Activated T-helper 17 cell treated with anti-CD3 and anti-CD28 coated beads, Interleukin-2, amount 50 U/mL, for 72 hours (primary cell): ENCODE results near the gene CTPS1. TPM values are rescaled to one million over a fixed set of nuclear protein-coding genes. Genes with fewer than 3 reads are reported as not detected.
A peak's percentile ranks its signal among the peaks of the same experiment; 100 is the strongest.

ENCODE experiments used
- ATAC-seq: fragments of 150-1000 bp; cut with Tn5 transposase; replicated peaks from 2 replicates; pipeline ENCODE4 v1.10.0; 2021; ENCODE audit warnings: mild to moderate bottlenecking, moderate library complexity
- H3K27ac Mint-ChIP-seq: one replicate; pipeline ENCODE4 v1.8.0; 2022; ENCODE audit warnings: mixed read lengths
- H3K27me3 Mint-ChIP-seq: one replicate; pipeline ENCODE4 v1.8.0; 2022; ENCODE audit warnings: mixed read lengths
- H3K36me3 Mint-ChIP-seq: one replicate; pipeline ENCODE4 v1.8.0; 2022; ENCODE audit warnings: low read depth, mild to moderate bottlenecking, mixed read lengths
- H3K4me1 Mint-ChIP-seq: one replicate; pipeline ENCODE4 v1.8.0; 2022; ENCODE audit warnings: mixed read lengths
- H3K4me3 Mint-ChIP-seq: one replicate; pipeline ENCODE4 v1.8.0; 2022; ENCODE audit warnings: mild to moderate bottlenecking, mixed read lengths
- H3K9me3 Mint-ChIP-seq: one replicate; pipeline ENCODE4 v1.8.0; 2022; ENCODE audit warnings: mixed read lengths
- total RNA-seq, 2 donors: library from RNA; stranded (reverse); gene quantifications; one replicate each; pipeline ENCODE4 v1.2.3, GENCODE V29; 2022

Gene CTPS1
- total RNA-seq, 2 donors from 2014 or later = 46.3 to 102 TPM

GRCh38 chr1:40997096-40997495, 17.6 kb downstream of the CTPS1 start:
- no peak for ATAC-seq

DNA sequence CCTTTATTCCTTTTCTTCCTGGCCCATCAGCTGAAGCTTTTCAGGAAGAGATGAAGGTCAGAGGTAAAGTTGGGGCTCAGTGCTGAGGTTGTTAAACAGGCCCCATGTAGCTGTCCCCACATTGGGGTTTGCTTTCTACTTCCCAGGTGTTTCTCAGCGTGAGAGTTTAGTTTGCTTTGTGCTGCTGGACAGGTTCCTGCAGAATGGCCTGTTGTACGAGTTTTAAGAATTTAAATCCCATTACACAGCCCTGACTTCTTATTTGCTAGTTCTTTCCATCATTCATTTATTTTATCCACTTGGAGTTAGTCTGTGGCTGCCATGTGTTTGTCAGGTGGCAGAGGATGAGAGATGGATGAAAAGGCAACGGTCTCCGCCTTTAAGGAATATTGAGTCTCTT, 19.2 kb downstream of the CTPS1 start:
- H3K4me3 Mint-ChIP-seq = no peak overlapping the region
- no peaks in the 10 kb centered on the region for H3K9me3 Mint-ChIP-seq
- H3K36me3 Mint-ChIP-seq = peaks cover 100% of the 10 kb centered on the region
- no peak for ATAC-seq
- no peaks in the 10 kb centered on the region for H3K27me3 Mint-ChIP-seq
- no peak overlapping the region for H3K27ac Mint-ChIP-seq
- H3K4me1 Mint-ChIP-seq = peaks cover 18% of the 10 kb centered on the region

More at GRCh38 chr1:40997096-40997495, 17.6 kb downstream of the CTPS1 start:
- no peak overlapping the region for H3K27ac Mint-ChIP-seq
- peaks cover 100% of the 10 kb centered on the region for H3K36me3 Mint-ChIP-seq
- H3K27me3 Mint-ChIP-seq = no peaks in the 10 kb centered on the region
- peaks cover 5% of the 10 kb centered on the region for H3K4me1 Mint-ChIP-seq
- no peaks in the 10 kb centered on the region for H3K9me3 Mint-ChIP-seq
- H3K4me3 Mint-ChIP-seq = no peak overlapping the region

GRCh38 chr1:41003127-41003639, 23.7 kb downstream of the CTPS1 start:
- Mint-ChIP-seq H3K27ac (peak overlapping the region; percentile 80), H3K9me3 (no peaks in the 10 kb centered on the region), H3K4me3 (peak overlapping the region; percentile 30), H3K36me3 (peaks cover 100% of the 10 kb centered on the region), H3K4me1 (peaks cover 21% of the 10 kb centered on the region), H3K27me3 (no peaks in the 10 kb centered on the region)
- no peak for ATAC-seq

- Mint-ChIP-seq H3K9me3 (no peaks in the 10 kb centered on the region), H3K36me3 (peaks cover 100% of the 10 kb centered on the region), H3K27me3 (no peaks in the 10 kb centered on the region), H3K4me1 (peaks cover 21% of the 10 kb centered on the region), H3K27ac (peak overlapping the region; percentile 80), H3K4me3 (peak overlapping the region; percentile 30)
- peak; percentile 100 for ATAC-seq
Observed at GRCh38 chr1:41003640-41004220, 24.2 kb downstream of the CTPS1 start.

GRCh38 chr1:41005876-41006275, 26.4 kb downstream of the CTPS1 start:
- H3K27me3 Mint-ChIP-seq = no peaks in the 10 kb centered on the region
- no peak overlapping the region for H3K27ac Mint-ChIP-seq
- H3K4me1 Mint-ChIP-seq = peaks cover 16% of the 10 kb centered on the region
- H3K9me3 Mint-ChIP-seq = no peaks in the 10 kb centered on the region
- peaks cover 100% of the 10 kb centered on the region for H3K36me3 Mint-ChIP-seq
- ATAC-seq = no peak
- no peak overlapping the region for H3K4me3 Mint-ChIP-seq

DNA sequence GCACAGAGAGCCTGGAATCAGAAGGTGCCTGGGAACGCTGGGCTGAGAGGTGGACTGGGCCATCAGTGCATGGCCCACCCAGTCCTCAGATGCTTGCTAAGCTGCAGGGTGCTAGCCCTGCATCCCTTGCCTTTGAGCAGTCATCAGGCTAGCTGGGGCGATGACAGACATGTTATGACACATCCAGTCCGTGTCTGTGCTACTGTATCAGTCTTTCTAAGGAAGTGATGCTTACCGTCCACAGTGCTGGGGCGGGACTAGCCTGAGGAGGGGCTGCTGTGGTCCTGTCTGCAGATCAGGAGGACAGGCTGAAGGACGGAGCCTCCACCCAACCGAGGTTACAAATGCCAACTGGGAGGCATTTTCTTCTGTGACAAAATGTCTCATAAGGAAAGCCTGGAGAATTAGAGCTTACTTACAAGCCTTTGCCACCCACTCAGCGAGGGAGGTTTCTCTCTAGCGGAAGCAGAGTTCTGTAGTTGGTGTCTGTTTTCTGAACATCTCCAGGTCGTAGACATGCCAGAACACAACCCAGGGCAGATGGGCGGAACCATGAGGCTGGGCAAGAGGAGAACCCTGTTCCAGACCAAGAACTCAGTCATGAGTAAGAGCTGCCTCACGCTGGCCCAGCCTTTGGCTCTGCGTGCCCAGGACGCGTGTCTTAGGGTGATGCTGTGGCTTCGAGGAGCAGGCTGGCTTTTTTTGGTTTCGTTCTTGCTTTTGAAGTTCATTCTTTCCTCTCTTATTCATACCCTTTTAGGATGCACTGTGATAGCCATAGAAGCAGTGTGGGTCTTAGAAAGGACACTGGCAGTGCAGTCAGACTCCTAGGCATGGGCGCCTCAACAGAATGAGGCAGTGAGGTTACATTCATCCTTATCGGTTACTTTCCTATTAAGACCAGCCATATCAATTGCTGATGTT, 27.7 kb downstream of the CTPS1 start:
- no peak overlapping the region for H3K4me3 Mint-ChIP-seq
- no peaks in the 10 kb centered on the region for H3K9me3 Mint-ChIP-seq
- H3K36me3 Mint-ChIP-seq = peaks cover 100% of the 10 kb centered on the region
- peak overlapping the region; percentile 54 for H3K27ac Mint-ChIP-seq
- ATAC-seq = no peak
- peaks cover 16% of the 10 kb centered on the region for H3K4me1 Mint-ChIP-seq
- no peaks in the 10 kb centered on the region for H3K27me3 Mint-ChIP-seq

GRCh38 chr1:41009466-41009865, 30.0 kb downstream of the CTPS1 start:
- Mint-ChIP-seq H3K9me3 (no peaks in the 10 kb centered on the region), H3K27ac (no peak overlapping the region), H3K4me1 (no peaks in the 10 kb centered on the region), H3K27me3 (no peaks in the 10 kb centered on the region), H3K36me3 (peaks cover 97% of the 10 kb centered on the region), H3K4me3 (no peak overlapping the region)
- peak; percentile 31 for ATAC-seq

GRCh38 chr1:41010345-41010744, 30.8 kb downstream of the CTPS1 start:
- Mint-ChIP-seq H3K4me3 (no peak overlapping the region), H3K27ac (no peak overlapping the region), H3K27me3 (no peaks in the 10 kb centered on the region), H3K36me3 (peaks cover 96% of the 10 kb centered on the region), H3K4me1 (no peaks in the 10 kb centered on the region), H3K9me3 (no peaks in the 10 kb centered on the region)
- ATAC-seq = no peak

DNA sequence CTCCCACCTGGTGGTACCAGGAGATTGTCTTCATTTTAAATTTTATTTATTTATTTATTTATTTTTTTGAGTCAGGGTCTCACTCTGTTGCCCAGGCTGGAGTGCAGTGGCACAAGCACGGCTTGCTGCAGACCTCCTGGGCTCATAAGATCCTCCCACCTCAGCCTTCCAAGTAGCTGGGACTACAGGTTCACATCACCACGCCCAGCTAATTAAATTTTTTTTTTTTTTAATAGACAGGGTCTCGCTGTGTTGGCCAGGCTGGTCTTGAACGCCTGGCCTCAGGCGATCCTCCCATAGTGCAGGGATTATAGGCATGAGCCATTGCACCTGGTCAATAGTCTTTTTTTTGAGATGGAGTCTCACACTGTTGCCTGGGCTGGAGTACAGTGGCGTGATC, 33.5 kb downstream of the CTPS1 start:
- H3K36me3 Mint-ChIP-seq = peaks cover 85% of the 10 kb centered on the region
- no peak overlapping the region for H3K27ac Mint-ChIP-seq
- no peaks in the 10 kb centered on the region for H3K9me3 Mint-ChIP-seq

DNA sequence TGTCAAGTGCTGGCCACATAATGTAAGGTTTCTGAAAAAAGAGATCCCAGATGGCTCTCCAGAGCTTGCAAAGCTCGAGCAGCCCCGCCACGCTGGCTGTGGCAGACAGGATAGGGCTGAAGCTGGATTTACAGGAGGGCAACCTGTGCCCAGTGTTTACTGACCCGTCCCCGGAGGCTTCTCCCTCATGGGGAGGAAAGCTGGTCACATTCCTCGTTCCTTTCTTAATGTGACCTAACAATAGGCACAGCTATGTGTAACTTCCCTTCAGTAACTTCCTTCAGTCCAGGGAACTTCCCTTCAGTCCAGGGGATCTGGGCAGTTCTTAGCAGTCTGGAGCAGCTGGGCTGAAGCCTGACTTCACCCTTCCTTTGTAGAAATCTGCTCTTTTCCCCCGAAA, 34.3 kb downstream of the CTPS1 start:
- no peaks in the 10 kb centered on the region for H3K4me1 Mint-ChIP-seq
- H3K27me3 Mint-ChIP-seq = no peaks in the 10 kb centered on the region
- no peak for ATAC-seq
- peak overlapping the region; percentile 36 for H3K27ac Mint-ChIP-seq
- H3K9me3 Mint-ChIP-seq = no peaks in the 10 kb centered on the region
- H3K36me3 Mint-ChIP-seq = peaks cover 83% of the 10 kb centered on the region
- no peak overlapping the region for H3K4me3 Mint-ChIP-seq

More for the DNA sequence above, 33.5 kb downstream of the CTPS1 start:
- ATAC-seq = no peak
- H3K27me3 Mint-ChIP-seq = no peaks in the 10 kb centered on the region
- H3K4me3 Mint-ChIP-seq = no peak overlapping the region
- no peaks in the 10 kb centered on the region for H3K4me1 Mint-ChIP-seq

DNA sequence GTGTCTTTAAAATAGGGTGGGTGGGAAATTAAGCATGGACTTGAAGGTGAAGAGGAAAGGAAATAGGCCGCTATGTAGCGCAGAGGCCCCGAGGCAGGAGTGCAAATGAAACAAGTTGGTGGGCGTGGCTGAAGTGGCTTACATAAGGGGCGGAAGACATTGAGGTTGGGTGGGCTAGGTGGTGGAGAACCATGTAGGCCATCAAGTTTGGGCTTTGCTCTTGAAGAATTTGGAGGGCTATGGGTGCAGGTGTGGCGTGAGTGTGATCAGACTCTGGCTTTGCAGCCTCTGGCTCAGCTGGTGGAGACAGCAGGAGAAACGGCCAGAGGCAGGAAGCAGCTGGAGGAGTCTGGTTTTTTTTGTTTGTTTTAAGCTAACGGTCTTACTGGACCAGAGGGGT, 35.4 kb downstream of the CTPS1 start:
- Mint-ChIP-seq H3K27ac (peak overlapping the region; percentile 36), H3K4me3 (no peak overlapping the region), H3K4me1 (no peaks in the 10 kb centered on the region), H3K36me3 (peaks cover 83% of the 10 kb centered on the region), H3K9me3 (no peaks in the 10 kb centered on the region), H3K27me3 (no peaks in the 10 kb centered on the region)
- ATAC-seq = no peak

DNA sequence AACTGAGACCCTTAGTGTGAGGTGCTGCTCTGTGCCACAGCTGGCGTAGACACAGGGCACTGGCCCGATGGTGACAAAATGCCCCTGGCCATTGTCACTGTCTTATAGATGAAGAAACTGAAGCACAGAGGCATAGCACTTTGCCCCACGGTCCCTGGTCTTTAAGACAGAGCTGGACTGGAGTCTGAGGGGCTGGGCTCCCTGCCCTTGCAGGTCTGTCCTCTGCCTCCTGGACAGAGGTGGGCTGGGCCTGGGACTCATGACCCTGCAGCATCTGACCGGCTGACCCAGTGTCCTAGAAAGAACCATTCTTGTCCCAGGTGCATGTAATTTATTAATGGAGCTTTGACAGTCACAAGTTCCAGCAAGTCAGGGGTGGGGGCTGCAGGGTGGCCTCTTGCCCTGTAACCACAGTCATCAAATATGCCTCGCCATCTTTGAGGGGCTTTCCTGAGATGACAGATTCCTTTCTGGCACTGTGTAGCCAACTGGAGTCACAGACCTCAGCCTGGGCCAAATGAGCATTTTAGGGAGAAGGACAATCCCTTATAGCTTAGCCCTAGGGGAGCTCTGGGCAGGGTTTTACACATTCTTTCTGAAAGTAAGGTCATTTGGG, 35.9 kb downstream of the CTPS1 start:
- ATAC-seq = no peak
- H3K27me3 Mint-ChIP-seq = no peaks in the 10 kb centered on the region
- no peaks in the 10 kb centered on the region for H3K4me1 Mint-ChIP-seq
- peaks cover 78% of the 10 kb centered on the region for H3K36me3 Mint-ChIP-seq
- H3K4me3 Mint-ChIP-seq = no peak overlapping the region
- H3K9me3 Mint-ChIP-seq = no peaks in the 10 kb centered on the region
- peak overlapping the region; percentile 36 for H3K27ac Mint-ChIP-seq

DNA sequence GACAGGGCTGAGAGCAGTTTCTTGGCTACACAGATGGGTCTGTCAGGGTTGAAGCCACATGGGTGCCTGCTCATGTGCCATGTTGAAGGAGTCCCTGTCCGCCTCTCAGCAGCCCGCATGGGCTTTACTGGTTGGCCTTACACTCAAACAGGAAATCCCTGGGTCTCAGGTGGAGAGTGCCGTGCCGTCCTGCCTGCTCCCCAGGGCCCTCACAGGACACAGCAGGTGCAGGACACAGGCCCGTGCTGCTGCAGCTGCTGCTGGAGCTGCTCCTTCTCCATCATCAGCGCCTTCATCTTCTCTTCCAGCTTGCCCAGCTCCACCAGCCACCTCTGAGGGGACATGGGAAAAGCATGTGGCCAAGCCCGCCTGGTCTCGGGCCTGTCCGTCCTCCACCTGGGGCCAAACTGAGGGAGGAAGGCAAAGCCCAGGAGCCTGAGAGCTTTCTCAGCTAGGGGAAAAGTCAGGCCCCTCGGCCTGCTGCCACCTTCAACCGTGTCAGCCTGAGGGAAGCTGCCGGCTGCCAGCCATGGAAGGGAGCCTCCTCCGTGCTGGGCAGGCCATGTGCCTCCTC, 36.5 kb downstream of the CTPS1 start:
- Mint-ChIP-seq H3K27ac (no peak overlapping the region), H3K4me3 (no peak overlapping the region), H3K9me3 (no peaks in the 10 kb centered on the region), H3K27me3 (no peaks in the 10 kb centered on the region), H3K4me1 (no peaks in the 10 kb centered on the region), H3K36me3 (peaks cover 72% of the 10 kb centered on the region)
- ATAC-seq = no peak
